Dendritic cell treated with granulocyte-macrophage colony-stimulating factor and Interleukin-4, amounts not matched to agents 40 ng/mL and 50 ng/mL, for 4 days (primary cell): ENCODE data around the gene MEIS3.

Source experiments
- H3K27ac Mint-ChIP-seq: one replicate; pipeline ENCODE4 v1.8.0; 2022; ENCODE audit warnings: mild to moderate bottlenecking, mixed read lengths
- H3K27me3 Mint-ChIP-seq: one replicate; pipeline ENCODE4 v1.8.0; 2022; ENCODE audit warnings: mild to moderate bottlenecking, mixed read lengths
- H3K36me3 Mint-ChIP-seq: one replicate; pipeline ENCODE4 v1.8.0; 2022; ENCODE audit warnings: low read depth, mixed read lengths
- H3K4me1 Mint-ChIP-seq: one replicate; pipeline ENCODE4 v1.8.0; 2022; ENCODE audit warnings: low read depth, mixed read lengths
- H3K4me3 Mint-ChIP-seq: one replicate; pipeline ENCODE4 v1.8.0; 2022; ENCODE audit warnings: mild to moderate bottlenecking, moderate library complexity, mixed read lengths
- H3K9me3 Mint-ChIP-seq: one replicate; pipeline ENCODE4 v1.8.0; 2022; ENCODE audit warnings: mixed read lengths
- intact Hi-C: fragments of 100-400 bp; cut with micrococcal nuclease; formaldehyde crosslinking; loops from one replicate; pipeline ENCODE4 v1.15.0; 2022

MEIS3 gene

GRCh38 chr19:47363758-47364531, 55.4 kb downstream of the MEIS3 start:
- H3K4me1 Mint-ChIP-seq = peaks cover 16% of the 10 kb centered on the region
- H3K27ac Mint-ChIP-seq = no peak overlapping the region
- H3K4me3 Mint-ChIP-seq = no peak overlapping the region
- H3K9me3 Mint-ChIP-seq = no peaks in the 10 kb centered on the region
- H3K27me3 Mint-ChIP-seq = no peaks in the 10 kb centered on the region
- intact Hi-C loops = no loop called here
- peaks cover 99% of the 10 kb centered on the region for H3K36me3 Mint-ChIP-seq

- Mint-ChIP-seq H3K9me3 (no peaks in the 10 kb centered on the region), H3K27ac (no peak overlapping the region), H3K36me3 (peaks cover 100% of the 10 kb centered on the region), H3K4me3 (no peak overlapping the region), H3K4me1 (peaks cover 16% of the 10 kb centered on the region), H3K27me3 (no peaks in the 10 kb centered on the region)
- intact Hi-C loops = no loop called here
Observed at GRCh38 chr19:47362321-47362720, 57.0 kb downstream of the MEIS3 start.

GRCh38 chr19:47358936-47359335, 60.4 kb downstream of the MEIS3 start:
- Mint-ChIP-seq H3K9me3 (no peaks in the 10 kb centered on the region), H3K27me3 (no peaks in the 10 kb centered on the region), H3K4me1 (peaks cover 4% of the 10 kb centered on the region), H3K4me3 (no peak overlapping the region), H3K27ac (peak overlapping the region; percentile 20), H3K36me3 (peaks cover 100% of the 10 kb centered on the region)
- intact Hi-C loops = no loop called here

- Mint-ChIP-seq H3K27me3 (no peaks in the 10 kb centered on the region), H3K36me3 (peaks cover 100% of the 10 kb centered on the region), H3K27ac (peak overlapping the region; percentile 20), H3K4me3 (no peak overlapping the region), H3K4me1 (peaks cover 3% of the 10 kb centered on the region), H3K9me3 (no peaks in the 10 kb centered on the region)
- intact Hi-C loops = no loop called here
Observed at GRCh38 chr19:47357788-47358680, 61.3 kb downstream of the MEIS3 start.

- Mint-ChIP-seq H3K27ac (no peak overlapping the region), H3K36me3 (peaks cover 100% of the 10 kb centered on the region), H3K27me3 (no peaks in the 10 kb centered on the region), H3K4me3 (no peak overlapping the region), H3K4me1 (peaks cover 6% of the 10 kb centered on the region), H3K9me3 (no peaks in the 10 kb centered on the region)
- intact Hi-C loops = no loop called here
Observed at GRCh38 chr19:47356900-47357299, 62.4 kb downstream of the MEIS3 start.

- no peaks in the 10 kb centered on the region for H3K27me3 Mint-ChIP-seq
- H3K4me3 Mint-ChIP-seq = no peak overlapping the region
- H3K36me3 Mint-ChIP-seq = peaks cover 85% of the 10 kb centered on the region
- intact Hi-C loops = no loop called here
- H3K4me1 Mint-ChIP-seq = peaks cover 32% of the 10 kb centered on the region
- H3K9me3 Mint-ChIP-seq = no peaks in the 10 kb centered on the region
- no peak overlapping the region for H3K27ac Mint-ChIP-seq
Observed at GRCh38 chr19:47353307-47353712, 66.0 kb downstream of the MEIS3 start.
